Keratinocyte (primary cell): Measurements from ENCODE around the gene CD109. TPM values are rescaled to one million over a fixed set of nuclear protein-coding genes. Genes with fewer than 3 reads are reported as not detected.

Source experiments
- DNase-seq: peaks from one replicate; pipeline ENCODE4 v3.0.0-alpha.2; 2011; ENCODE audit warnings: low read depth, missing footprints, low spot score
- FAIRE-seq: peaks from 2 replicates; lab custom pipeline; 2011; peaks lifted over from hg19 to GRCh38; lab: Jason Lieb, UNC
- H2AFZ ChIP-seq: 2 replicates; pipeline ENCODE4 v1.6.0; 2012; ENCODE audit warnings: low read length, control low read depth, inconsistent platforms; ENCODE audit not compliant: control insufficient read depth
- H3K27ac ChIP-seq: 2 replicates; pipeline ENCODE4 v1.5.1; 2011; ENCODE audit warnings: low read length; ENCODE audit not compliant: control insufficient read depth, insufficient read depth
- H3K27me3 ChIP-seq: 3 replicates; pipeline ENCODE4 v1.6.0; 2011; ENCODE audit warnings: low read length; ENCODE audit not compliant: control insufficient read depth, insufficient read depth; ENCODE audit errors: extremely low read depth
- H3K36me3 ChIP-seq, 2 experiments: 2 replicates in 1 of 2; 3 replicates in 1 of 2; pipeline ENCODE4 v1.5.1; 2011; ENCODE audit warnings: low read length in 2 of 2, mild to moderate bottlenecking in 1 of 2; ENCODE audit not compliant: control insufficient read depth in 2 of 2, insufficient read depth in 2 of 2; ENCODE audit errors: extremely low read depth in 1 of 2
- H3K4me1 ChIP-seq: 3 replicates; pipeline ENCODE4 v1.5.1; 2011; ENCODE audit warnings: low read length; ENCODE audit not compliant: control insufficient read depth, insufficient read depth; ENCODE audit errors: extremely low read depth
- H3K4me2 ChIP-seq: 3 replicates; pipeline ENCODE4 v1.6.0; 2011; ENCODE audit warnings: low read depth, low read length; ENCODE audit not compliant: control insufficient read depth, insufficient read depth; ENCODE audit errors: extremely low read depth
- H3K4me3 ChIP-seq, 3 experiments: fragments of 200-600 bp in 1 of 3; sonication (generic) in 1 of 3; 2 replicates in 2 of 3; 3 replicates in 1 of 3; pipeline ENCODE4 v1.5.1; 2011 to 2016; ENCODE audit warnings: low read length in 3 of 3, mild to moderate bottlenecking in 3 of 3, control low read depth in 2 of 3, inconsistent platforms in 1 of 3, low read depth in 1 of 3, mixed read lengths in 1 of 3, mixed run types in 1 of 3, moderate library complexity in 1 of 3; ENCODE audit not compliant: control insufficient read depth in 2 of 3, insufficient read depth in 2 of 3; ENCODE audit errors: extremely low read depth in 1 of 3
- H3K79me2 ChIP-seq: 2 replicates; pipeline ENCODE4 v1.6.0; 2012; ENCODE audit warnings: low read length; ENCODE audit not compliant: control insufficient read depth, insufficient read depth
- H3K9ac ChIP-seq: 3 replicates; pipeline ENCODE4 v1.6.0; 2011; ENCODE audit warnings: low read length; ENCODE audit not compliant: control insufficient read depth, insufficient read depth; ENCODE audit errors: extremely low read depth
- H3K9me1 ChIP-seq: 3 replicates; pipeline ENCODE4 v1.6.0; 2011; ENCODE audit warnings: low read length; ENCODE audit not compliant: control insufficient read depth, insufficient read depth; ENCODE audit errors: extremely low read depth
- H3K9me3 ChIP-seq: 2 replicates; pipeline ENCODE4 v1.5.1; 2012; ENCODE audit warnings: low read depth, low read length; ENCODE audit not compliant: control insufficient read depth
- H4K20me1 ChIP-seq: 3 replicates; pipeline ENCODE4 v1.6.0; 2011; ENCODE audit warnings: low read length; ENCODE audit not compliant: control insufficient read depth, insufficient read depth; ENCODE audit errors: extremely low read depth
- EZH2 ChIP-seq: IDR thresholded peaks from one replicate; pipeline ENCODE4 v1.6.1; 2012; ENCODE audit warnings: inconsistent platforms, mild to moderate bottlenecking, low read length, moderate library complexity
- dilution Hi-C: fragments of 300-500 bp; cut with MboI; formaldehyde crosslinking; loops from one replicate; pipeline ENCODE4 v1.7.0; 2020; ENCODE audit warnings: low sequenced_read_pairs; ENCODE audit not compliant: extremely low pct_ligation_motif_present
- polyA plus RNA-seq, 5 experiments: library from polyadenylated mRNA; depleted of rRNA in 3 of 5; stranded (reverse) in 3 of 5; stranded (forward) in 1 of 5; unstranded in 1 of 5; fragments of >200 nt; gene quantifications; 1 replicate in 1 of 5; 2 replicates in 3 of 5; 3 replicates in 1 of 5; pipeline versions ENCODE4 v1.2.1 to v1.2.3, GENCODE V29; 2011 to 2012; ENCODE audit warnings: missing spikeins in 2 of 5, low read depth in 1 of 5, low replicate concordance in 1 of 5
- TF ChIP-seq, protein P1 (sequence below), 3 experiments: IDR thresholded peaks in 1 of 3; conservative IDR thresholded peaks in 1 of 3; optimal IDR thresholded peaks in 1 of 3; 2 replicates in 2 of 3; 3 replicates in 1 of 3; pipeline versions ENCODE3 to v1.5.1; 2011; ENCODE audit warnings: low read length in 3 of 3, mild to moderate bottlenecking in 3 of 3, moderate library complexity in 2 of 3, control low read depth in 1 of 3, inconsistent platforms in 1 of 3; ENCODE audit not compliant: insufficient read depth in 2 of 3; ENCODE audit errors: extremely low read depth in 1 of 3

Gene CD109
- polyA plus RNA-seq, 1 donor (not counting 4 experiments of a cell fraction or from before 2014, with no cell fraction given), result 58.2 TPM

GRCh38 chr6:73801652-73802268 lies 105.8 kb downstream of the CD109 start:
- FAIRE-seq, result no peak
- peaks cover 0 to 3% of the 10 kb centered on the region in 2 experiments for H3K36me3 ChIP-seq
- no peak overlapping the region for H3K4me3 ChIP-seq
- no peaks in the 10 kb centered on the region for H3K4me1 ChIP-seq
- H4K20me1 ChIP-seq, result no peaks in the 10 kb centered on the region
- no peak overlapping the region for H3K4me2 ChIP-seq
- H3K79me2 ChIP-seq, result no peaks in the 10 kb centered on the region
- H3K9me1 ChIP-seq, result no peaks in the 10 kb centered on the region
- H3K9ac ChIP-seq, result no peak overlapping the region
- H3K27me3 ChIP-seq, result no peaks in the 10 kb centered on the region
- no peak overlapping the region for H3K27ac ChIP-seq
- dilution Hi-C loops, result no loop called here
- no peak for DNase-seq
- no peaks in the 10 kb centered on the region for H3K9me3 ChIP-seq
- H2AFZ ChIP-seq, result no peak overlapping the region
- TF ChIP-seq EZH2, result no peak
- TF ChIP-seq, protein P1, sequence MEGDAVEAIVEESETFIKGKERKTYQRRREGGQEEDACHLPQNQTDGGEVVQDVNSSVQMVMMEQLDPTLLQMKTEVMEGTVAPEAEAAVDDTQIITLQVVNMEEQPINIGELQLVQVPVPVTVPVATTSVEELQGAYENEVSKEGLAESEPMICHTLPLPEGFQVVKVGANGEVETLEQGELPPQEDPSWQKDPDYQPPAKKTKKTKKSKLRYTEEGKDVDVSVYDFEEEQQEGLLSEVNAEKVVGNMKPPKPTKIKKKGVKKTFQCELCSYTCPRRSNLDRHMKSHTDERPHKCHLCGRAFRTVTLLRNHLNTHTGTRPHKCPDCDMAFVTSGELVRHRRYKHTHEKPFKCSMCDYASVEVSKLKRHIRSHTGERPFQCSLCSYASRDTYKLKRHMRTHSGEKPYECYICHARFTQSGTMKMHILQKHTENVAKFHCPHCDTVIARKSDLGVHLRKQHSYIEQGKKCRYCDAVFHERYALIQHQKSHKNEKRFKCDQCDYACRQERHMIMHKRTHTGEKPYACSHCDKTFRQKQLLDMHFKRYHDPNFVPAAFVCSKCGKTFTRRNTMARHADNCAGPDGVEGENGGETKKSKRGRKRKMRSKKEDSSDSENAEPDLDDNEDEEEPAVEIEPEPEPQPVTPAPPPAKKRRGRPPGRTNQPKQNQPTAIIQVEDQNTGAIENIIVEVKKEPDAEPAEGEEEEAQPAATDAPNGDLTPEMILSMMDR (optimal IDR thresholded peaks at IDR 0.05 in 1 of 3, IDR thresholded peaks at IDR 0.05 in 1 of 3, conservative IDR thresholded peaks at IDR 0.05 in 1 of 3; ENCODE audit: extremely low read depth in 1 of 3, insufficient read depth in 2 of 3, low read length in 3 of 3), result no peak

- Histone ChIP-seq H3K9me1 (no peaks in the 10 kb centered on the region), H4K20me1 (no peaks in the 10 kb centered on the region), H3K9ac (no peak overlapping the region), H3K4me3 (no peak overlapping the region), H2AFZ (no peak overlapping the region), H3K27me3 (no peaks in the 10 kb centered on the region), H3K27ac (no peak overlapping the region), H3K36me3 (peaks cover 0 to 4% of the 10 kb centered on the region in 2 experiments), H3K4me1 (no peaks in the 10 kb centered on the region), H3K79me2 (no peaks in the 10 kb centered on the region), H3K9me3 (no peaks in the 10 kb centered on the region), H3K4me2 (no peak overlapping the region)
- TF ChIP-seq EZH2, result no peak
- DNase-seq (no peak), FAIRE-seq (no peak)
- dilution Hi-C loops, result no loop called here
These were observed 106.4 kb downstream of the CD109 start for GRCh38 chr6:73802366-73802765.
